Activated CD4-positive, alpha-beta memory T cell treated with anti-CD3 and anti-CD28 coated beads for 36 hours (primary cell): ENCODE results near the gene KRT10. TPM values are rescaled to one million over a fixed set of nuclear protein-coding genes. Genes with fewer than 3 reads are reported as not detected.

Experiments used
- CTCF ChIA-PET: fragments of 350-600 bp; sonication (Branson Sonifier 250); formaldehyde crosslinking; loops from one replicate; lab custom pipeline; 2021; ENCODE audit warnings: antibody characterized with exemption, inconsistent platforms; lab: Charles Lee
- POLR2A ChIA-PET: fragments of 350-600 bp; sonication (Branson Sonifier 250); formaldehyde crosslinking; loops from one replicate; lab custom pipeline; 2021; ENCODE audit warnings: antibody characterized with exemption; lab: Charles Lee
- DNase-seq: peaks from one replicate; pipeline ENCODE4 v3.0.0-alpha.2; 2020
- H3K27ac Mint-ChIP-seq: one replicate; pipeline ENCODE4 v1.8.0; 2021; ENCODE audit warnings: mixed read lengths
- H3K27me3 Mint-ChIP-seq: one replicate; pipeline ENCODE4 v1.8.0; 2021; ENCODE audit warnings: mixed read lengths
- H3K36me3 Mint-ChIP-seq: one replicate; pipeline ENCODE4 v1.8.0; 2021; ENCODE audit warnings: mixed read lengths
- H3K4me1 Mint-ChIP-seq: one replicate; pipeline ENCODE4 v1.8.0; 2021; ENCODE audit warnings: low read depth, mixed read lengths
- H3K4me3 Mint-ChIP-seq: one replicate; pipeline ENCODE4 v1.8.0; 2021; ENCODE audit warnings: mild to moderate bottlenecking, mixed read lengths
- H3K9me3 Mint-ChIP-seq: one replicate; pipeline ENCODE4 v1.8.0; 2021; ENCODE audit warnings: mixed read lengths
- intact Hi-C: fragments of 100-400 bp; cut with micrococcal nuclease; formaldehyde crosslinking; loops from one replicate; pipeline ENCODE4 v1.15.1; 2023
- total RNA-seq, 2 experiments: library from RNA; stranded (reverse); gene quantifications; one replicate each; pipeline ENCODE4 v1.2.3, GENCODE V29; 2021

The KRT10 gene
- total RNA-seq, 2 experiments from 2014 or later: 28.4 to 35.5 TPM

- no peaks in the 10 kb centered on the region for H3K36me3 Mint-ChIP-seq
- intact Hi-C loops: no loop called here
- no peaks in the 10 kb centered on the region for H3K9me3 Mint-ChIP-seq
- no peaks in the 10 kb centered on the region for H3K4me1 Mint-ChIP-seq
- H3K27ac Mint-ChIP-seq: no peak overlapping the region
- POLR2A ChIA-PET: no interaction called here
- H3K27me3 Mint-ChIP-seq: peaks cover 39% of the 10 kb centered on the region
- CTCF ChIA-PET: no interaction called here
- no peak overlapping the region for H3K4me3 Mint-ChIP-seq
- DNase-seq: no peak
Measured at GRCh38 chr17:40777971-40778370, 44.4 kb downstream of the KRT10 start.

- Mint-ChIP-seq H3K4me1 (no peaks in the 10 kb centered on the region), H3K4me3 (no peak overlapping the region), H3K27ac (no peak overlapping the region), H3K36me3 (no peaks in the 10 kb centered on the region), H3K9me3 (no peaks in the 10 kb centered on the region), H3K27me3 (peaks cover 44% of the 10 kb centered on the region)
- intact Hi-C loops: no loop called here
- DNase-seq: no peak
- POLR2A ChIA-PET: no interaction called here
- CTCF ChIA-PET: no interaction called here
Measured at GRCh38 chr17:40777459-40777858, 45.0 kb downstream of the KRT10 start.

GRCh38 chr17:40775945-40776344, 46.5 kb downstream of the KRT10 start:
- no peak for DNase-seq
- Mint-ChIP-seq H3K36me3 (no peaks in the 10 kb centered on the region), H3K9me3 (no peaks in the 10 kb centered on the region), H3K27ac (no peak overlapping the region), H3K4me1 (no peaks in the 10 kb centered on the region), H3K27me3 (peaks cover 47% of the 10 kb centered on the region), H3K4me3 (no peak overlapping the region)
- POLR2A ChIA-PET: no interaction called here
- intact Hi-C loops: no loop called here
- CTCF ChIA-PET: no interaction called here

- intact Hi-C loops: no loop called here
- Mint-ChIP-seq H3K4me3 (no peak within 1 kb of the TSS), H3K36me3 (no peaks in the 10 kb centered on the region), H3K27ac (no peak within 1 kb of the TSS), H3K27me3 (peaks cover 33% of the 10 kb centered on the region), H3K4me1 (no peaks in the 10 kb centered on the region), H3K9me3 (no peaks in the 10 kb centered on the region)
- POLR2A ChIA-PET: no interaction called here
- CTCF ChIA-PET: no interaction called here
- no peak for DNase-seq
Measured at GRCh38 chr17:40772101-40772500, 50.3 kb downstream of the KRT10 start, which contains the start of gene KRT26. KRT26 (minus strand) TSS chr17:40772201; CDS start chr17:40772113, 88 bp downstream.

Other genes with a start within 250 kb of the KRT10 start
- 100 to 1,000 TPM; 103 to 104 TPM for gene SMARCE1, start 174.8 kb downstream of the KRT10 start, total RNA-seq
- gene KRT222, start 157.4 kb downstream of the KRT10 start, total RNA-seq: not detected
- gene KRT24, start 118.9 kb downstream of the KRT10 start, total RNA-seq: not detected
- gene KRT25, start 67.3 kb downstream of the KRT10 start, total RNA-seq: not detected
- gene KRT26, start 50.4 kb downstream of the KRT10 start, total RNA-seq: not detected
- gene KRT27, start 40.1 kb downstream of the KRT10 start, total RNA-seq: not detected
- not detected for gene KRT28, start 22.7 kb downstream of the KRT10 start, total RNA-seq
- not detected for gene KRT12, start 44.6 kb upstream of the KRT10 start, total RNA-seq
- not detected for gene KRT20, start 62.6 kb upstream of the KRT10 start, total RNA-seq
- not detected for gene KRT23, start 115.0 kb upstream of the KRT10 start, total RNA-seq
- not detected for gene KRT39, start 144.3 kb upstream of the KRT10 start, total RNA-seq
- not detected for gene KRT40, start 161.7 kb upstream of the KRT10 start, total RNA-seq
- gene KRTAP3-3, start 171.6 kb upstream of the KRT10 start, total RNA-seq: not detected
- gene KRTAP3-2, start 177.3 kb upstream of the KRT10 start, total RNA-seq: not detected
- not detected for gene KRTAP3-1, start 186.5 kb upstream of the KRT10 start, total RNA-seq
- gene KRTAP1-5, start 204.6 kb upstream of the KRT10 start, total RNA-seq: not detected
- not detected for gene KRTAP1-4, start 207.6 kb upstream of the KRT10 start, total RNA-seq
- gene KRTAP1-3, start 212.3 kb upstream of the KRT10 start, total RNA-seq: not detected
- not detected for gene KRTAP1-1, start 218.8 kb upstream of the KRT10 start, total RNA-seq
- gene KRTAP2-1, start 224.7 kb upstream of the KRT10 start, total RNA-seq: not detected
- gene KRTAP2-2, start 232.6 kb upstream of the KRT10 start, total RNA-seq: not detected
- not detected for gene KRTAP2-3, start 237.5 kb upstream of the KRT10 start, total RNA-seq
- not detected for gene KRTAP2-4, start 243.3 kb upstream of the KRT10 start, total RNA-seq